Kidney (tissue), 14 donors: ENCODE results near the gene ARNT2. TPM values are rescaled to one million over a fixed set of nuclear protein-coding genes. Genes with fewer than 3 reads are reported as not detected.

Experiments used
- DNase-seq, 5 donors: peaks; one replicate each; pipeline ENCODE4 v3.0.0-alpha.2; 2013 to 2020
- FAIRE-seq: peaks from 2 replicates; lab custom pipeline; 2012; peaks lifted over from hg19 to GRCh38; lab: Jason Lieb, UNC
- H3K27ac ChIP-seq, 2 donors: one replicate each; pipeline ENCODE4 v1.7.0; 2013; ENCODE audit warnings: low read depth in 2 of 2, low read length in 2 of 2, inconsistent platforms in 1 of 2
- H3K27me3 ChIP-seq: one replicate; pipeline ENCODE4 v1.7.1; 2013; ENCODE audit warnings: low read length, inconsistent platforms; ENCODE audit not compliant: control insufficient read depth, insufficient read depth
- H3K36me3 ChIP-seq, 3 donors: one replicate each; pipeline versions ENCODE4 v1.7.0 to v1.7.1; 2013; ENCODE audit warnings: low read length in 3 of 3, control low read depth in 1 of 3, inconsistent platforms in 1 of 3; ENCODE audit not compliant: insufficient read depth in 3 of 3, control insufficient read depth in 2 of 3
- H3K4me1 ChIP-seq, 3 donors: one replicate each; pipeline versions ENCODE4 v1.7.0 to v1.7.1; 2013; ENCODE audit warnings: low read length in 3 of 3, inconsistent platforms in 1 of 3, low read depth in 1 of 3; ENCODE audit not compliant: control insufficient read depth in 2 of 3, insufficient read depth in 2 of 3
- H3K4me3 ChIP-seq, 3 donors: one replicate each; pipeline versions ENCODE4 v1.7.0 to v1.8.1; 2013; ENCODE audit warnings: low read length in 3 of 3, control low read depth in 1 of 3, inconsistent platforms in 1 of 3
- H3K9ac ChIP-seq, 3 donors: one replicate each; pipeline versions ENCODE4 v1.7.0 to v1.7.1; 2013; ENCODE audit warnings: low read length in 3 of 3, control low read depth in 1 of 3, inconsistent platforms in 1 of 3
- H3K9me3 ChIP-seq, 3 donors: one replicate each; pipeline versions ENCODE4 v1.7.0 to v1.7.1; 2013; ENCODE audit warnings: low read length in 3 of 3, control low read depth in 1 of 3, inconsistent platforms in 1 of 3; ENCODE audit not compliant: control insufficient read depth in 2 of 3, insufficient read depth in 1 of 3
- intact Hi-C: fragments of 100-400 bp; cut with DNase I; formaldehyde crosslinking; loops from one replicate; pipeline ENCODE4 v1.11.1; 2022
- polyA plus RNA-seq: library from polyadenylated mRNA; stranded (reverse); fragments of 350-450 nt; fragmentation: Illumina TruSeq; extraction: RNeasy Lipid Tissue Mini Kit (QIAGEN cat#74804); gene quantifications from one replicate; pipeline ENCODE4 v1.2.3, GENCODE V29; 2014; ENCODE audit warnings: low read depth, low replicate concordance; ENCODE audit not compliant: insufficient read depth
- total RNA-seq: library from RNA; stranded (reverse); fragmentation: NEBNext Ultra II Directional; extraction: Animal tissue kit (Norgen Biotek cat#: 25700); gene quantifications from one replicate; pipeline ENCODE4 v1.2.1, GENCODE V29; 2021
- TF ChIP-seq, protein P1 (sequence below): IDR thresholded peaks from 3 replicates; pipeline ENCODE4 v1.5.1; 2012; ENCODE audit warnings: mild to moderate bottlenecking, moderate library complexity, borderline replicate concordance; ENCODE audit not compliant: insufficient read depth; ENCODE audit errors: extremely low read depth
- donor health status: control.
- donor health status: control.
- donor health status: control.
- donor health status: control.
- donor health status: control.
- donor health status: DM: yes; HTN: yes; CAD: no.
- donor health status: Normal renal cell carcinoma (clear cell type).

ARNT2 gene
- total and polyA plus RNA-seq, 2 donors from 2014 or later: 12.2 to 38.2 TPM

DNA sequence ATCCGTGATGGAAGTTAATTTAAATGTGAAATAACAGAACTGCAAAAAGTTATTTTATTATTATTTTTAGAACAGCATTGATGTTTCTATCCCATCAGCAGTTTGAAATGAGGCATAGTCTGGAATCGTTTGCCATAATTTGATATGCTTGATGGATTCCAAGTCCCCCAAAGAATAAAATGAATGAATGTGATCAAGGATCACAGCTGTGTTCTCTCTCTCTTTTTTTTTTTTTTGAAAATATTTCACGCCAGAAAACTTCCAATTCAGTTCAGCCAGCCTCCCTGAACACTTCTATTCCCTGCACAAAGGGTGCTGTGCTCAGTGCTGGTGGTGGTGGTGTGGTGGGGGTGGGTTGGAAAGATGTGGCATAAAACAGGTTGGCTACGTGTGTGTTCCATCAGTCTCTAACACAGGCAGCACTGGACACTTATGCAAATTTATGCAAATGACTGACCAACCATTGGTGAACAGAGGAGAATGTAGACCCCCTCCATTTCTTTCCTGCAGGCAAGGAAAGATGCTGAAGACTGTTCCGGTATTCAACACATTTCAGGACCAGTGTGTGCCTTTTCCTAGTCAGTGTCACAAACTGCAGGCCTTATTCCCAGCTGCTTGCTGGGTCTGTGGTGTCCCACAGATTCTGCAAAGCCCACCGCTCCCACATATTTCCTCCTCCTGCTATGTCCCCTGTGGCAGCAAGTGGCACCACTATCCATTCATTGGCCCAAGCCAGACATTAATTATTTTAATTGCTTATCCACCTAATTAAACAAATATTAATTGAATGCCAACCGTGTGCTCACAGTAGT, 10.6 kb downstream of the ARNT2 start:
- H3K36me3 ChIP-seq: no peaks in the 10 kb centered on the region
- peak overlapping the region in 1 of 2 donors; percentile 9 for H3K27ac ChIP-seq
- DNase-seq (no peak), FAIRE-seq (no peak)
- H3K9me3 ChIP-seq: no peaks in the 10 kb centered on the region
- TF ChIP-seq, protein P1, sequence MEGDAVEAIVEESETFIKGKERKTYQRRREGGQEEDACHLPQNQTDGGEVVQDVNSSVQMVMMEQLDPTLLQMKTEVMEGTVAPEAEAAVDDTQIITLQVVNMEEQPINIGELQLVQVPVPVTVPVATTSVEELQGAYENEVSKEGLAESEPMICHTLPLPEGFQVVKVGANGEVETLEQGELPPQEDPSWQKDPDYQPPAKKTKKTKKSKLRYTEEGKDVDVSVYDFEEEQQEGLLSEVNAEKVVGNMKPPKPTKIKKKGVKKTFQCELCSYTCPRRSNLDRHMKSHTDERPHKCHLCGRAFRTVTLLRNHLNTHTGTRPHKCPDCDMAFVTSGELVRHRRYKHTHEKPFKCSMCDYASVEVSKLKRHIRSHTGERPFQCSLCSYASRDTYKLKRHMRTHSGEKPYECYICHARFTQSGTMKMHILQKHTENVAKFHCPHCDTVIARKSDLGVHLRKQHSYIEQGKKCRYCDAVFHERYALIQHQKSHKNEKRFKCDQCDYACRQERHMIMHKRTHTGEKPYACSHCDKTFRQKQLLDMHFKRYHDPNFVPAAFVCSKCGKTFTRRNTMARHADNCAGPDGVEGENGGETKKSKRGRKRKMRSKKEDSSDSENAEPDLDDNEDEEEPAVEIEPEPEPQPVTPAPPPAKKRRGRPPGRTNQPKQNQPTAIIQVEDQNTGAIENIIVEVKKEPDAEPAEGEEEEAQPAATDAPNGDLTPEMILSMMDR: no peak
- intact Hi-C loops: no loop called here
- H3K4me3 ChIP-seq: no peak overlapping the region
- H3K9ac ChIP-seq: no peak overlapping the region
- peaks cover 0 to 18% (median 3%) of the 10 kb centered on the region in 3 donors for H3K4me1 ChIP-seq
- H3K27me3 ChIP-seq: no peaks in the 10 kb centered on the region

DNA sequence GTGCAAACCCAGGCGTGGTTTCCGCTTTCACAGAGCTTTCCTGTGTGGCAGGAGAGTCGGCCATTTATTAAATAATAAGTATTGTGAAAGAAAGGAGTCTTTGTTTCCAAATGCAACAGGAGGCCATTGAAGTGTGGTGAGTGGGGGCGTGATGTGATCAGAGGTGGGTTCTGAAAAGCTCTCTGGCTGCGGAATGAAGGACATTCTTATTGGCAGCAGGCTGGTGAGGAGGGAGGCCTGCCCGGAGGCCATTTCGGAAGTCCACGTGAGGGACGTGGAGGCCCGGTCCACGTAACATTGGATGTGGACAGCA, 11.1 kb downstream of the ARNT2 start:
- no peak overlapping the region for H3K27ac ChIP-seq
- TF ChIP-seq, protein P1: no peak
- no peaks in the 10 kb centered on the region for H3K36me3 ChIP-seq

DNA sequence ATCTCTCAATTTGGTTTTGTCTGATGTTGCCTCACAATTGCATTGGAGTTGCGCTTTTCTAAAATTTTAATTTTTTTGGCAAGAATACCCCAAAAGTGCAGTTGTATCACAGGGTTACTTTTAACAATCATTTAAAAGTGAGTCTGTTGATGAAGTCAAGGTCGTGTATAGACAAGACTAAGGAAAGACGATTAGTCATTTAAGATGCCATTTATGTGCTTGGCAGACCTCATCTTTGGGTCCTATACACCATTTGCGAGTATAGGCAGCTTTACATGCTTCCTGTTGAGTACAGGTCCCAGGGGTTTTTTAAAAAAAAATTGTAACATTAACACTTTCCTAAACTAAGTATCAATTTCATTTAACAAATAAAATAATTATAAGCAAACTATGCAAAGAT, 12.5 kb downstream of the ARNT2 start:
- intact Hi-C loops: no loop called here
- no peak overlapping the region for H3K9ac ChIP-seq
- no peak for DNase-seq
- no peak for FAIRE-seq
- H3K4me3 ChIP-seq: no peak overlapping the region
- H3K36me3 ChIP-seq: no peaks in the 10 kb centered on the region
- peaks cover 0 to 17% (median 3%) of the 10 kb centered on the region in 3 donors for H3K4me1 ChIP-seq
- no peaks in the 10 kb centered on the region for H3K27me3 ChIP-seq
- H3K27ac ChIP-seq: no peak overlapping the region
- H3K9me3 ChIP-seq: no peaks in the 10 kb centered on the region
- TF ChIP-seq, protein P1: no peak

More for the DNA sequence above, 11.1 kb downstream of the ARNT2 start:
- no peak for FAIRE-seq
- intact Hi-C loops: no loop called here
- DNase-seq: peak in 3 of 5 donors; percentile 31 to 59 (median 55)
- Histone ChIP-seq H3K4me1 (peaks cover 0 to 18% (median 3%) of the 10 kb centered on the region in 3 donors), H3K9ac (no peak overlapping the region), H3K9me3 (no peaks in the 10 kb centered on the region), H3K27me3 (no peaks in the 10 kb centered on the region), H3K4me3 (no peak overlapping the region)
